Fibroblast of pulmonary artery (primary cell): ENCODE results near the gene ZNF580.

Experiments used
- DNase-seq: peaks from one replicate; pipeline ENCODE4 v3.0.0-alpha.2; 2010; ENCODE audit warnings: low read depth
- H3K4me3 ChIP-seq: replicated peaks from 2 replicates; pipeline ENCODE4 v1.5.1; 2011; ENCODE audit warnings: low read depth, mild to moderate bottlenecking, control low read depth, low read length, moderate library complexity
- CTCF ChIP-seq: IDR thresholded peaks from 2 replicates; pipeline ENCODE4 v1.5.1; 2011; ENCODE audit warnings: mild to moderate bottlenecking, control low read depth, low read length, inconsistent platforms; ENCODE audit errors: missing control alignments

ZNF580 gene

GRCh38 chr19:55655648-55656040 is 14.8 kb downstream of the ZNF580 start:
- no peak for TF ChIP-seq CTCF
- no peak for DNase-seq
- H3K4me3 ChIP-seq = peak overlapping the region; percentile 78

GRCh38 chr19:55656552-55656951 is 15.8 kb downstream of the ZNF580 start:
- no peak for TF ChIP-seq CTCF
- peak overlapping the region; percentile 78 for H3K4me3 ChIP-seq
- DNase-seq = no peak

- no peak for DNase-seq
- TF ChIP-seq CTCF = no peak
- peak overlapping the region; percentile 78 for H3K4me3 ChIP-seq
Observed at GRCh38 chr19:55656988-55657747, 16.4 kb downstream of the ZNF580 start.

- TF ChIP-seq CTCF = no peak
- no peak for DNase-seq
- H3K4me3 ChIP-seq = no peak overlapping the region
Observed at GRCh38 chr19:55658846-55659459, 18.2 kb downstream of the ZNF580 start.

- no peak for TF ChIP-seq CTCF
- no peak overlapping the region for H3K4me3 ChIP-seq
- DNase-seq = no peak
Observed at GRCh38 chr19:55659822-55660221, 19.0 kb downstream of the ZNF580 start.

GRCh38 chr19:55660404-55660803 is 19.6 kb downstream of the ZNF580 start:
- DNase-seq = no peak
- no peak overlapping the region for H3K4me3 ChIP-seq
- TF ChIP-seq CTCF = no peak
